Measurements from ENCODE around the gene RDM1.

DNA sequence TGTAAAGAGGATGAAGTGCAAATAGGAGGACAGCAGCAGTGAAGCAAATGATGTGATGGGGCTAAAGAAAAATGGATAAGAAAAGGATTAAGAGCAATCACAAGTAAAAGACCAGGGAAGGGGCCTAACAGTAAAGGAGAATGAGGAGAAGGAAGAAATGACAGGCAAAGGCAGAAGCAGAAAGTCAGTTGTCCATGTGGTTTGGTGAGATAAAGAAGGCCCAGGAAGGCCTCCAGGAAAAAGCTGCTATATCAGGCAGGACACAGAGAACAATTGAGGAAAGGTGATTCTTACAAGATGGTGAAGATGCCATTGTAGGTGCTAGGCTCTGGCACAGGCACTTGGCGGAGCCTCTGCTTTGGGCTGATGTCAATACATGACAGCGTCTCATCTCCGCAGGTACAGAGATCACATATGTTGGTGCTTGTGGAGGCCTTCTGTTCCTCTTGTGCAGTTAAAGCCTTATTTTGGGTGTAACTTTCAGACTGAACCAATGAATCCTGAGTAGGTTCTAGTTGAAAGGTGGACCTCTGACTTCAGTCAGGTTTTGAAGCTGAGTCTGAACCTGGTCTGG lies 18.1 kb downstream of the RDM1 start:
- TF ChIP-seq EP300 (IDR thresholded peaks at IDR 0.05) (no peak), POLR2A (IDR thresholded peaks at IDR 0.05) (no peak)
- TF ChIP-seq, protein P1, sequence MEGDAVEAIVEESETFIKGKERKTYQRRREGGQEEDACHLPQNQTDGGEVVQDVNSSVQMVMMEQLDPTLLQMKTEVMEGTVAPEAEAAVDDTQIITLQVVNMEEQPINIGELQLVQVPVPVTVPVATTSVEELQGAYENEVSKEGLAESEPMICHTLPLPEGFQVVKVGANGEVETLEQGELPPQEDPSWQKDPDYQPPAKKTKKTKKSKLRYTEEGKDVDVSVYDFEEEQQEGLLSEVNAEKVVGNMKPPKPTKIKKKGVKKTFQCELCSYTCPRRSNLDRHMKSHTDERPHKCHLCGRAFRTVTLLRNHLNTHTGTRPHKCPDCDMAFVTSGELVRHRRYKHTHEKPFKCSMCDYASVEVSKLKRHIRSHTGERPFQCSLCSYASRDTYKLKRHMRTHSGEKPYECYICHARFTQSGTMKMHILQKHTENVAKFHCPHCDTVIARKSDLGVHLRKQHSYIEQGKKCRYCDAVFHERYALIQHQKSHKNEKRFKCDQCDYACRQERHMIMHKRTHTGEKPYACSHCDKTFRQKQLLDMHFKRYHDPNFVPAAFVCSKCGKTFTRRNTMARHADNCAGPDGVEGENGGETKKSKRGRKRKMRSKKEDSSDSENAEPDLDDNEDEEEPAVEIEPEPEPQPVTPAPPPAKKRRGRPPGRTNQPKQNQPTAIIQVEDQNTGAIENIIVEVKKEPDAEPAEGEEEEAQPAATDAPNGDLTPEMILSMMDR (IDR thresholded peaks at IDR 0.05): no peak
